ENCODE measurements around the gene WFIKKN1. TPM values are rescaled to one million over a fixed set of nuclear protein-coding genes. Genes with fewer than 3 reads are reported as not detected.

The WFIKKN1 gene
- total and polyA plus RNA-seq, 2 of the 13 experiments (the other 11 are each of a cell fraction or from before 2014, with no cell fraction given): 1.7 to 4.9 TPM

GRCh38 chr16:648781-649589, 18.2 kb downstream of the WFIKKN1 start, which contains the start of gene WDR90 (continued):
- TF ChIP-seq KLF11 (CRISPR knock-in tag; IDR thresholded peaks at IDR 0.05) (no peak), ZSCAN9 (CRISPR knock-in tag; IDR thresholded peaks at IDR 0.05; ENCODE audit: borderline replicate concordance) (no peak), ZFP91 (CRISPR knock-in tag; IDR thresholded peaks at IDR 0.05; ENCODE audit: borderline replicate concordance) (peak; percentile 96), ETV6 (CRISPR knock-in tag; conservative IDR thresholded peaks at IDR 0.05) (peak; percentile 96), SRSF4 (IDR thresholded peaks at IDR 0.05; ENCODE audit: low read depth, low read length, poor library complexity, severe bottlenecking) (no peak), ZNF75D (CRISPR knock-in tag; IDR thresholded peaks at IDR 0.05; ENCODE audit: borderline replicate concordance) (0 out of 2 replicates have a peak, but pooled peaks have one; percentile 34), ZC3H4 (CRISPR knock-in tag; IDR thresholded peaks at IDR 0.05; ENCODE audit: borderline replicate concordance) (no peak), ZC3H13 (CRISPR knock-in tag; IDR thresholded peaks at IDR 0.05) (peak; percentile 98), ZNF30 (CRISPR knock-in tag; IDR thresholded peaks at IDR 0.05) (peak; percentile 66; the same call in 1 of the 2 replicates), HNRNPL (IDR thresholded peaks at IDR 0.05; ENCODE audit: low read depth, low read length) (peak; percentile 73; the same call in 1 of the 2 replicates), ZNF24 (IDR thresholded peaks at IDR 0.05) (no peak), DRAP1 (CRISPR knock-in tag; IDR thresholded peaks at IDR 0.05) (peak; percentile 75; the same call in 1 of the 2 replicates), KDM2A (CRISPR knock-in tag; IDR thresholded peaks at IDR 0.05; ENCODE audit: borderline replicate concordance, low read depth) (peak; percentile 98), NKX3-1 (CRISPR knock-in tag; IDR thresholded peaks at IDR 0.05) (peak; percentile 56), ETV5 (CRISPR knock-in tag; IDR thresholded peaks at IDR 0.05; ENCODE audit: borderline replicate concordance) (peak; percentile 85), ZNF639 (CRISPR knock-in tag; conservative IDR thresholded peaks at IDR 0.05) (peak; percentile 90), ZNF432 (CRISPR knock-in tag; IDR thresholded peaks at IDR 0.05; ENCODE audit: borderline replicate concordance) (no peak), GATAD2A (CRISPR knock-in tag; IDR thresholded peaks at IDR 0.05) (0 out of 2 replicates have a peak, but pooled peaks have one; percentile 17), AFF4 (CRISPR knock-in tag; IDR thresholded peaks at IDR 0.05) (no peak; the same call in 1 of the 2 replicates), BORCS8-MEF2B (CRISPR knock-in tag; IDR thresholded peaks at IDR 0.05) (peak; percentile 93), HDAC6 (IDR thresholded peaks at IDR 0.05; ENCODE audit: low read depth, low read length) (no peak), NRL (CRISPR knock-in tag; IDR thresholded peaks at IDR 0.05; ENCODE audit: borderline replicate concordance) (peak; percentile 98)
